Astrocyte (in vitro differentiated cells and primary cell): Measurements from ENCODE around the gene OXCT1. TPM values are rescaled to one million over a fixed set of nuclear protein-coding genes. Genes with fewer than 3 reads are reported as not detected.

Experiments
- DNase-seq: peaks from one replicate; pipeline ENCODE4 v3.0.0-alpha.2; 2010; ENCODE audit warnings: low read depth
- FAIRE-seq: peaks from 2 replicates; lab custom pipeline; 2011; peaks lifted over from hg19 to GRCh38; lab: Jason Lieb, UNC
- H2AFZ ChIP-seq: 2 replicates; pipeline ENCODE4 v1.6.0; 2012; ENCODE audit warnings: low read depth, low read length, inconsistent platforms
- H3K27ac ChIP-seq: 2 replicates; pipeline ENCODE4 v1.5.1; 2011; ENCODE audit warnings: low read depth, low read length, inconsistent platforms
- H3K27me3 ChIP-seq: 2 replicates; pipeline ENCODE4 v1.6.0; 2011; ENCODE audit warnings: low read length, inconsistent platforms; ENCODE audit not compliant: insufficient read depth
- H3K36me3 ChIP-seq: 2 replicates; pipeline ENCODE4 v1.5.1; 2011; ENCODE audit warnings: low read length, inconsistent platforms; ENCODE audit not compliant: insufficient read depth
- H3K4me1 ChIP-seq: 2 replicates; pipeline ENCODE4 v1.5.1; 2011; ENCODE audit warnings: low read length, inconsistent platforms; ENCODE audit not compliant: insufficient read depth
- H3K4me2 ChIP-seq: 2 replicates; pipeline ENCODE4 v1.6.0; 2012; ENCODE audit warnings: low read length, inconsistent platforms
- H3K4me3 ChIP-seq: 2 replicates; pipeline ENCODE4 v1.5.1; 2011; ENCODE audit warnings: low read depth, mild to moderate bottlenecking, low read length, inconsistent platforms; ENCODE audit not compliant: insufficient read depth
- H3K79me2 ChIP-seq: 2 replicates; pipeline ENCODE4 v1.6.0; 2012; ENCODE audit warnings: mild to moderate bottlenecking, low read length, inconsistent platforms; ENCODE audit not compliant: insufficient read depth
- H3K9ac ChIP-seq: 2 replicates; pipeline ENCODE4 v1.6.0; 2012; ENCODE audit warnings: mild to moderate bottlenecking, low read length, inconsistent platforms
- H3K9me3 ChIP-seq: 2 replicates; pipeline ENCODE4 v1.5.1; 2012; ENCODE audit warnings: low read depth, mild to moderate bottlenecking, low read length, inconsistent platforms; ENCODE audit not compliant: insufficient read depth
- H4K20me1 ChIP-seq: 2 replicates; pipeline ENCODE4 v1.6.0; 2012; ENCODE audit warnings: low read length, inconsistent platforms; ENCODE audit not compliant: insufficient read depth
- H3K27ac Mint-ChIP-seq: one replicate; pipeline ENCODE4 v1.8.0; 2021; ENCODE audit warnings: mild to moderate bottlenecking, mixed read lengths; ENCODE audit not compliant: unreplicated experiment
- H3K27me3 Mint-ChIP-seq: one replicate; pipeline ENCODE4 v1.8.0; 2021; ENCODE audit warnings: low read depth, mixed read lengths; ENCODE audit not compliant: unreplicated experiment
- H3K36me3 Mint-ChIP-seq: one replicate; pipeline ENCODE4 v1.8.0; 2021; ENCODE audit warnings: low read depth, mixed read lengths; ENCODE audit not compliant: unreplicated experiment
- H3K4me1 Mint-ChIP-seq: one replicate; pipeline ENCODE4 v1.8.0; 2021; ENCODE audit warnings: low read depth, mixed read lengths; ENCODE audit not compliant: unreplicated experiment
- H3K4me3 Mint-ChIP-seq: one replicate; pipeline ENCODE4 v1.8.0; 2021; ENCODE audit warnings: mild to moderate bottlenecking, moderate library complexity, mixed read lengths; ENCODE audit not compliant: unreplicated experiment
- H3K9me3 Mint-ChIP-seq: one replicate; pipeline ENCODE4 v1.8.0; 2021; ENCODE audit warnings: mild to moderate bottlenecking, mixed read lengths; ENCODE audit not compliant: unreplicated experiment
- EZH2 ChIP-seq: IDR thresholded peaks from 2 replicates; pipeline ENCODE4 v1.6.1; 2012; ENCODE audit warnings: mild to moderate bottlenecking, low read length, inconsistent platforms; ENCODE audit not compliant: insufficient read depth
- total RNA-seq: library from RNA; stranded (reverse); gene quantifications from 2 replicates; pipeline ENCODE4 v1.2.1, GENCODE V29; 2021
- TF ChIP-seq, protein P1 (sequence below): IDR thresholded peaks from 2 replicates; pipeline ENCODE4 v1.5.1; 2011; ENCODE audit warnings: low read depth, mild to moderate bottlenecking, inconsistent platforms, low read length, moderate library complexity; ENCODE audit not compliant: insufficient read depth

The OXCT1 gene
- total RNA-seq, 1 donor from 2014 or later, result 24.9 TPM

GRCh38 chr5:41878643-41879478, 8.6 kb upstream of the OXCT1 start:
- no peak overlapping the region for H3K4me3 ChIP-seq
- H4K20me1 ChIP-seq, result no peaks in the 10 kb centered on the region
- H3K79me2 ChIP-seq, result no peaks in the 10 kb centered on the region
- H2AFZ ChIP-seq, result no peak overlapping the region
- Mint-ChIP-seq H3K36me3 (no peaks in the 10 kb centered on the region), H3K9me3 (no peaks in the 10 kb centered on the region), H3K4me1 (peaks cover 6% of the 10 kb centered on the region), H3K27me3 (no peaks in the 10 kb centered on the region), H3K4me3 (no peak overlapping the region), H3K27ac (no peak overlapping the region)
- no peaks in the 10 kb centered on the region for H3K4me1 ChIP-seq
- H3K27me3 ChIP-seq, result no peaks in the 10 kb centered on the region
- H3K9ac ChIP-seq, result no peak overlapping the region
- H3K36me3 ChIP-seq, result no peaks in the 10 kb centered on the region
- FAIRE-seq, result no peak
- no peak for TF ChIP-seq EZH2
- TF ChIP-seq, protein P1, sequence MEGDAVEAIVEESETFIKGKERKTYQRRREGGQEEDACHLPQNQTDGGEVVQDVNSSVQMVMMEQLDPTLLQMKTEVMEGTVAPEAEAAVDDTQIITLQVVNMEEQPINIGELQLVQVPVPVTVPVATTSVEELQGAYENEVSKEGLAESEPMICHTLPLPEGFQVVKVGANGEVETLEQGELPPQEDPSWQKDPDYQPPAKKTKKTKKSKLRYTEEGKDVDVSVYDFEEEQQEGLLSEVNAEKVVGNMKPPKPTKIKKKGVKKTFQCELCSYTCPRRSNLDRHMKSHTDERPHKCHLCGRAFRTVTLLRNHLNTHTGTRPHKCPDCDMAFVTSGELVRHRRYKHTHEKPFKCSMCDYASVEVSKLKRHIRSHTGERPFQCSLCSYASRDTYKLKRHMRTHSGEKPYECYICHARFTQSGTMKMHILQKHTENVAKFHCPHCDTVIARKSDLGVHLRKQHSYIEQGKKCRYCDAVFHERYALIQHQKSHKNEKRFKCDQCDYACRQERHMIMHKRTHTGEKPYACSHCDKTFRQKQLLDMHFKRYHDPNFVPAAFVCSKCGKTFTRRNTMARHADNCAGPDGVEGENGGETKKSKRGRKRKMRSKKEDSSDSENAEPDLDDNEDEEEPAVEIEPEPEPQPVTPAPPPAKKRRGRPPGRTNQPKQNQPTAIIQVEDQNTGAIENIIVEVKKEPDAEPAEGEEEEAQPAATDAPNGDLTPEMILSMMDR, result no peak
- no peak for DNase-seq
- no peaks in the 10 kb centered on the region for H3K9me3 ChIP-seq
- H3K27ac ChIP-seq, result no peak overlapping the region
- no peak overlapping the region for H3K4me2 ChIP-seq

DNA sequence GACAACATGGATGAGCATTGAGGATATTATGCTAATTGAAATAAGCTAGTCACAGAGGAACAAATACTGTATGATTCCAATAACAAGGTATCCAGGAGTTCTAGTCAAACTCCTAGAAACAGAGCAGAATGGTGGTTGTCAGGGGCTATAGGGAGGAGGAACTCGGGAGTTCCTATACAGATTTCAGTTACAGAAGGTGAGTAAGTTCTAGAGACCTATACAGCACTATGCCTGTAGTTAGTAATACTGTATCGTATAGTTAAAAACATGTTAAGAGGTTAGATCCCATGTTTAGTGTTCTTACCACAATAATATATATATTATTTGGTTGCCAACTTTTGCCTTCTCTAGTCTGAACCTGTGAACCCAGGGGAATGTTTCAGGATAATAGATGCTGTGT, 7.9 kb upstream of the OXCT1 start:
- H3K27ac ChIP-seq, result no peak overlapping the region
- H2AFZ ChIP-seq, result no peak overlapping the region
- no peak overlapping the region for H3K4me3 ChIP-seq
- H3K4me2 ChIP-seq, result no peak overlapping the region
- no peaks in the 10 kb centered on the region for H3K27me3 ChIP-seq
- Mint-ChIP-seq H3K36me3 (no peaks in the 10 kb centered on the region), H3K9me3 (no peaks in the 10 kb centered on the region), H3K27ac (no peak overlapping the region), H3K27me3 (no peaks in the 10 kb centered on the region), H3K4me1 (peaks cover 6% of the 10 kb centered on the region), H3K4me3 (no peak overlapping the region)
- H3K79me2 ChIP-seq, result no peaks in the 10 kb centered on the region
- no peaks in the 10 kb centered on the region for H4K20me1 ChIP-seq
- FAIRE-seq (no peak), DNase-seq (no peak)
- H3K9me3 ChIP-seq, result no peaks in the 10 kb centered on the region
- TF ChIP-seq, protein P1, result no peak
- no peak for TF ChIP-seq EZH2
- no peak overlapping the region for H3K9ac ChIP-seq
- H3K4me1 ChIP-seq, result no peaks in the 10 kb centered on the region
- H3K36me3 ChIP-seq, result no peaks in the 10 kb centered on the region

DNA sequence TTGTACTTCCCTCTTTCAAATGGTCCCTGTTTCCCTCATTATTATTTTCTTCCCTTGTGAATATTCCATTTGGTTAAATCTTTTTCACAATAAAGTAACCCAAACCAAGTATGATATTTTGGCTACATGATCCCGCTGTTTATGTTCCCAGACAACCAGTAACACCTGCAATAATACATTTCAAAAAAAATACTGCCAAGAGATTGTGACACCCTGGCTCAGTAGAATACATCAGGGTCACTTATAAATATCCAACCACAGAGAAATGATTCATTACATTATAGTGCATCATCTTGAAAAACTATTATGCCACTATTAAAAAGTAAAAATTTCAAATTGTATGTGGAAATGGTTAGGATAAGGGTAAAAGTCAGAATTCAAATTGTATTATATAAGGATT, 7.2 kb upstream of the OXCT1 start:
- Mint-ChIP-seq H3K4me3 (no peak overlapping the region), H3K36me3 (no peaks in the 10 kb centered on the region), H3K27ac (no peak overlapping the region), H3K27me3 (no peaks in the 10 kb centered on the region), H3K4me1 (peaks cover 6% of the 10 kb centered on the region), H3K9me3 (no peaks in the 10 kb centered on the region)
- H2AFZ ChIP-seq, result no peak overlapping the region
- TF ChIP-seq, protein P1, result no peak
- no peak for TF ChIP-seq EZH2
- no peak overlapping the region for H3K27ac ChIP-seq
- H3K36me3 ChIP-seq, result no peaks in the 10 kb centered on the region
- H3K4me3 ChIP-seq, result no peak overlapping the region
- no peak overlapping the region for H3K9ac ChIP-seq
- no peaks in the 10 kb centered on the region for H4K20me1 ChIP-seq
- no peak overlapping the region for H3K4me2 ChIP-seq
- H3K4me1 ChIP-seq, result no peaks in the 10 kb centered on the region
- no peaks in the 10 kb centered on the region for H3K27me3 ChIP-seq
- no peak for DNase-seq
- H3K9me3 ChIP-seq, result no peaks in the 10 kb centered on the region
- no peak for FAIRE-seq
- no peaks in the 10 kb centered on the region for H3K79me2 ChIP-seq
